Right kidney (tissue), 9 donors: ENCODE measurements around the gene TBX4.

Source experiments
- DNase-seq: peaks from one replicate; pipeline ENCODE4 v3.0.0-alpha.2; 2016
- long read RNA-seq, 8 donors: transcript quantifications; one replicate each; lab custom pipeline, GENCODE V29; 2026

The TBX4 gene
- long read RNA-seq, donor 1, result 0 reads
- long read RNA-seq, donor 2, result 0 reads
- long read RNA-seq, donor 3, result 0 reads
- long read RNA-seq, donor 4, result 0 reads
- long read RNA-seq, donor 5, result 0 reads
- long read RNA-seq, donor 6, result 0 reads
- long read RNA-seq, donor 7, result 0 reads
- long read RNA-seq, donor 8, result 0 reads

GRCh38 chr17:61452301-61453290 is at the start of gene TBX4:
TBX4 (plus strand) TSS chr17:61452422; CDS start chr17:61456491, 4,069 bp downstream.
- DNase-seq, result peak; percentile 57

- peak; percentile 84 for DNase-seq
Measured at GRCh38 chr17:61402978-61403800, 49.0 kb upstream of the TBX4 start.

DNA sequence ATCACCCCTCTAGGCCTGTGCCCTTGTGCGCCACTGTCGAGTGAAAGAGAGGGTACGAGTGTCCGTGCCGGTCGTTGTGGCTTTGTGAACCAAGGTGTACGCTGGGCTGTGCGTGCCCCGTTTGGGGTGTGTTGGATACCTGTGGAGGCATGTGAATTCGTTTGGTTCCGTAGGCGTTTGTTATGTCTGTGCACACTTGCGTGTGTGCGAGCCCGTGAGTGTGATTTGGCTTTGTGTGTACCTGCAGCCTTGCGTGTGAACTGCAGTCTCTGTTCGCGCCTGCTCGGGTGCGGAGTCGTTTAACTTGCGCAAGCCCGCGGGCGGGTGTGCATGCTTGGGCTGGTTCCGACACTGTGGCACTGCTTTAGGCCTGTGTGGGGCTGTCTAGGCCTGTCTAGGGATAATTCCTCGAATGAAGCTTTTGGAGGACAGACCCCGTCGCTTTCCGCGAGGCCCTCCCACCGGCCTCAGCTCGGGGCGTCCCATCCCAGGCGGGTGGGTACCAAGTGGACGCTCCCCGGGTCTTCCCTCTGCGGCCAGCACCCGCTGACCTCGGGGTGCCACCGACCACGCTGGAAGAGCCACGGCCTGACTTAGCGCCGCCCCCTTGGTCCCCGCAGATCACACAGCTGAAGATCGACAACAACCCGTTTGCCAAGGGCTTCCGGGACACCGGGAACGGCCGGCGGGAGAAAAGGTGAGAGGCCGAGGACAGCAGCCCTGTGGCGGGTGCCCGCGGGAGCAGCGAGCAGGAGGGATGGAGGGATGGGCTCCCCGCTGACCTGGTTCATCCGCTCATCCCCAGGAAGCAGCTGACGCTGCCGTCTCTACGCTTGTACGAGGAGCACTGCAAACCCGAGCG is 48.2 kb upstream of the TBX4 start:
- peak; percentile 69 for DNase-seq

- DNase-seq, result no peak
Measured at GRCh38 chr17:61404663-61404912, 47.6 kb upstream of the TBX4 start.

DNA sequence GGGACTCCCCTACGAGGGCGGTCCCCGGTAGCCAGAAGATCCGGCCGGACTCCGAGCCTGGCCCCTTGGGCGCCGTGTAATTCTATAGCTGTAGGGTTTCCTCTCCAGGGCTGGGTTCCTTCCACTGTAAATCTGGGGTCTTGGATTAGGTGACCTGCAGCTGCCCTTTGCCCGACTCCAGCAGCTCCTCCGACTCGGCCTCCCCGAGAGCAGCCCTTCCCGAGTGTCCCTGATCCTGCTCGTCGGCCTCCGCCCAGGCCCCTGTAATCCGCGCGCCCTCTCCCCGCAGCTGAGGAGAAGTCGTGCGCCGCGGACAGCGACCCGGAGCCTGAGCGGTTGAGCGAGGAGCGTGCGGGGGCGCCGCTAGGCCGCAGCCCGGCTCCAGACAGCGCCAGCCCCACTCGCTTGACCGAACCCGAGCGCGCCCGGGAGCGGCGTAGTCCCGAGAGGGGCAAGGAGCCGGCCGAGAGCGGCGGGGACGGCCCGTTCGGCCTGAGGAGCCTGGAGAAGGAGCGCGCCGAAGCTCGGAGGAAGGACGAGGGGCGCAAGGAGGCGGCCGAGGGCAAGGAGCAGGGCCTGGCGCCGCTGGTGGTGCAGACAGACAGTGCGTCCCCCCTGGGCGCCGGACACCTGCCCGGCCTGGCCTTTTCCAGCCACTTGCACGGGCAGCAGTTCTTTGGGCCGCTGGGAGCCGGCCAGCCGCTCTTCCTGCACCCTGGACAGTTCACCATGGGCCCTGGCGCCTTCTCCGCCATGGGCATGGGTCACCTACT is 47.1 kb upstream of the TBX4 start:
- peak; percentile 75 for DNase-seq

DNA sequence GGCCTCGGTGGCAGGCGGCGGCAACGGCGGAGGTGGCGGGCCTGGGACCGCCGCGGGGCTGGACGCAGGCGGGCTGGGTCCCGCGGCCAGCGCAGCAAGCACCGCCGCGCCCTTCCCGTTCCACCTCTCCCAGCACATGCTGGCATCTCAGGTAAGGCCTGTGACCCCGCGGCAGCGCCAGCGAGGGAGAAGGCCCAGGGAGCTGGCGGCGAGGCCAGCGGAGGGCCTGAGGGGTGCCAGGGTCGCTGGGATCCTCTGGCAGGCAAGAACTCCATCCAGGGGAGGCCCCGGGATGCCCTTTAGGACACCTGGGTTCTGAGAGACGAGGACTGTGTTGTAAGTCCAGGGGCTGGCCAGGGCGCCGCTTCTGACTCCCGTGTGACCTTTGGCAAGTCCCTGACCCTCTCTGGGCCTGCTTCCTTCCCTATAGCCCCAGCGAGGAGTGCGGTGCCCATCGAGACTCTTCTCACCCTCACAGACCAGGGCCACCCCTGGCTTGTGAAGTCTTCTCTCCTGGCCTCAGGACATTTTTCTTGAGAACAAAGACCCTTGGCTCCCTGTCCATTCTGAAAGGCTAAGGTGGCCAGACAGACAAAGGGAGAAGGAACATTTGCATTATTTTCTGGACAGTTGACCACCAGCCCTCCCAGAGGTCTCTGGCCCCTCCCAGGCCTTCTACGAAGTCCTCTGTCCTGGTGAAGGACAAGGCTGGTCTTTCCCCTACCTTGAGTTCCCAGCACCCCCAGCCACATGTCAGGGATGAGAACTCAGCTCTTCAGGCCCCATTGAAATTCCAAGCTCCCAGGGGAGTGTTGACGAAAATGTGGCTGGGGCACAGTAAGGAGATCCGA is 46.3 kb upstream of the TBX4 start:
- peak; percentile 21 for DNase-seq

- no peak for DNase-seq
Measured at GRCh38 chr17:61406537-61406845, 45.7 kb upstream of the TBX4 start.

DNA sequence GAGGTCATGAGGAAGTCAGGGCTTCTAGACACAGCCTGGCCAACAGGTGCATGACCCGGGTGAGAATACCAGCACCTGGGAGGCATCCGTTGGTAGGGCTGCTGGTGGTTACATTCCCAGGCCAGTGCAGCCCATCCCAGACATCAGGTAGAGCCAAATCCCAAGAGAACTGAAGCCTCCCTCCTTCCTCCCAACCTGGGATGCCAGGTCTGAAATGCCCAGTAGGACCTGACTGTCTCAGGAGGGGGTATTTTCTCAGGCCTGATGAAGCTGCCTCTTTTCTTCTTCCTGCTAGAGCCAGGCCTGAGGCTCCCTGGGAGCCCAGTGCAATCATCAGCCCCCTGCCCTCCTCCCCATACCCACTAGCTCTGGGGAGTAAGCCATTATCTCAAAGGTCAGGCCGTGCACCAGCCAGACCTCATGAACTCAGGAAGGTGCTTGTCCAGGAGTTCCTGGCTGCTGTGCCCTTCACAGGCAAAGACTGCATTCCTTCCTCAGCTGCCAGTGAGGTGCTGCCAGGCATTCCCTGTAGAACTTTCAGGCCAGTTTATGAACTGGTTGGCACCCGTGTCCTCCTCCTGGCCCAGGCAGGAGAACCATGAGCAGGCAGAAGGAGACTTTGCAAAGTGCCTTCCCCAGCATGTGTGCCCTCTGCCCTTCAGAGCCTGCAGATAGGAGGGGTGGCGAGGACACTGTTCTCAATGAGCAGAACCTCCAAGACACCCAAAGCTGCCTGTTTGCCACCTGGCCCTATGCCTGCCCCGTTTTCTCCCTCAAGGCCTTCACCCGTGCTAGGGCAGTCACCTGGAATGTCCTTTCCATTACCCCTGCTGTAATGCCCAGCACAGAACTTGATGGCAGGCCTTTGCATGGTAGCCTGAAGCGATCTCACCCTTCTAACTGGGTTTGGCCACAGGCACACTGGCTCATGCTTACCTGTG is 45.0 kb upstream of the TBX4 start:
- DNase-seq, result peak; percentile 37

DNA sequence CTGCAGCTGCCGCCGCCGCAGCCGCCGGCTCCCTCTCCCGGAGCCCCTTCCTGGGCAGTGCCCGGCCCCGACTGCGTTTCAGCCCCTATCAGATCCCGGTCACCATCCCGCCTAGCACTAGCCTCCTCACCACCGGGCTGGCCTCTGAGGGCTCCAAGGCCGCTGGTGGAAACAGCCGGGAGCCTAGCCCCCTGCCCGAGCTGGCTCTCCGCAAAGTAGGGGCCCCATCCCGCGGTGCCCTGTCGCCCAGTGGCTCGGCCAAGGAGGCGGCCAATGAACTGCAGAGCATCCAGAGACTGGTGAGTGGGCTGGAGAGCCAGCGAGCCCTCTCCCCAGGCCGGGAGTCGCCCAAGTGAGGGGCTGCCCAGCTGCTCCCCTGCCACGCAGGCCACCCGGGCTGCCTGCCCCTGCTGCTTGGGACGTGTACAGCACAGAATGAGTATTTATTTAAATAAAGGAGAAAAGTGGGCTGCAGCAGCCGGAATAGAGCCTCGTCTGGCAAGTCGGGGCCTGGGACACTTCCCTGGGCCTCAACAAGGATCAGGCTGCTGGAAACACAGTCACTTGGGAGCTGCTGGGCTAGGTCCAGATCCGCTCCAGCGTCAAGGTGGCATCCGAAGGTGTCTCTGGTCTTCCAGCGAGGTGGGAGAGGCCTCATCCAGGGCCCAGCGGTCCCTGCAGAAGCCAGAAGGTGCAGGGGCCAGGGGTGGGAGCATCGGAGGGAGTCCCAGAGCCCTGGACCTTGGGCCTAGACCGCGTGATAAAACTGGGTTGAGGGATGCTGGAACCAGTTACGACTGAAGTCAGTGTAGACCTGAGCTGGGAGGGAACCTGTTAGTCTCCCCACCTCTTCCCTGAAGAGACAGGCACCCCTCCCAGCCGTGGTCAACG is 43.8 kb upstream of the TBX4 start:
- peak; percentile 65 for DNase-seq

- DNase-seq, result peak; percentile 65
Measured at GRCh38 chr17:61409301-61410112, 42.7 kb upstream of the TBX4 start.

DNA sequence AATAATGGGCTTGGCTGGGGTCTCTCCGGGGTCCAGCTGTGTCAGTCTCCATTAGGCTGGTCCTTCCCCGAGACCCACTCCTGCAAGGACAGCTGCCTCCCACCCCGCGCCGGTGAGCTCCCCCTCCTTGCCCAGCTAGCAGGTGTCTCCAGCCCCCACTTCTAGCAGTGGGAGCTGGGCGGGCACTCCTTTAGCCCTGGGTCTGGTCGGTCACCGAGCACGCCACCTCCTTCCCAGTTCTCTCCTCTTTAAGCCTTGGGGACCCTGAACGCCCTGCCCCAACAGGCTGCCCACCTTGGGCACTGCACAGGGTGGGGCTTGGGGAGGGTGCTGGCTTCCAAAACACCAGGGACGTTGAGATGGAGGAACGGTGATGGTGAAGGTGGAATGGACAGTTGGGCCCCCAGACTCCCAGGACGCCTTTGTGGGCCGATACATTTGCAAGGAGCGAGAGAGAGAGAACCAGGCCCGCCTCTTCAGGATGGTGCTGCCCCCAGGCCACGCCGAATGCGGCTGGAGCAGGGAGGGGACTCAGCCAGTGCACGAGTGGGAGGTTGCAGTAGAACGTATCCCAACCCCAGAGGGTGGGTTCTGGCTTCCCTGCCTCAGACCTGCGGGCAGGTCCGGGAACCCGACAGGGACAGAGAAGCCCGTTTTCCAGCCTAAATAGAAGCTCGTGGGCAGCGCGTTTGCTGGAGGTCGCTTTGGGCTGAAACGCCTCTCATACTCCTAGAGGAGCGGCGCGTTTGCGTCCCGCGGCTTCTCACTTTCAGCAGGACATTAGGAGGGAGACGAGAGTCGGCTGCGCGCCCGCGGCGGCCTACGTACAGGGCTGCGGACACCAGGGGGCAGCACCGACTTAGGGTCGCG is 41.8 kb upstream of the TBX4 start:
- peak; percentile 85 for DNase-seq

GRCh38 chr17:61411011-61411260 is 41.3 kb upstream of the TBX4 start:
- DNase-seq, result no peak

- peak; percentile 91 for DNase-seq
Measured at GRCh38 chr17:61411261-61412142, 40.7 kb upstream of the TBX4 start.

- peak; percentile 98 for DNase-seq
Measured at GRCh38 chr17:61412143-61412859, 39.9 kb upstream of the TBX4 start.
